Measurements from ENCODE around the gene STAB1.

GRCh38 chr3:52541050-52541449 lies 45.9 kb downstream of the STAB1 start:
- TF ChIP-seq POLR2AphosphoS5 (IDR thresholded peaks at IDR 0.05; ENCODE audit: borderline replicate concordance, low read depth, low read length) (no peak), EZH2 (IDR thresholded peaks at IDR 0.05) (no peak)

All from SK-N-MC (cell line).